ENCODE measurements around the gene EMC9.

DNA sequence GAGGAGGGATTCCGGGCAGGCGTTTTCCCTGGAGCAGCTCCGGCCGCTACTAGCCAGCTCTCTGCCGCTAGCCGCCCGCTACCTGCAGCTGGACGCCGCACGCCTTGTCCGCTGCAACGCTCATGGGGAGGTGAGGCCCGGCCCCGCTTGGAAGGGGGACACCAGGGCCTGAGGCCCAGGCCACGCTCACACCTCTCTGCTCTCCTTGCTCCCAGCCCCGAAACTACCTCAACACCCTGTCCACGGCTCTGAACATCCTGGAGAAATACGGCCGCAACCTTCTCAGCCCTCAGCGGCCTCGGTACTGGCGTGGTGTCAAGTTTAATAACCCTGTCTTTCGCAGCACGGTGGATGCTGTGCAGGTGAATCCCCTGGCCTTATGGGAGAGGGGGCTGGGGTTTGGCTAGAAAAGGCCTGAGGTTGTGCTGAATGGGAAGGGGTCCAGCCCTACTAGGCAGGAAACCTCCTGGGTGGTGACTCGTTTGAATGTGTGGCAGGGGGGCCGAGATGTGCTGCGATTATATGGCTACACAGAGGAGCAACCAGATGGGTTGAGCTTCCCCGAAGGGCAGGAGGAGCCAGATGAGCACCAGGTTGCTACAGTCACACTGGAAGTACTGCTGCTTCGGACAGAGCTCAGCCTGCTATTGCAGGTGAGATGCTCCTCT, 6.5 kb upstream of the EMC9 start:
- TF ChIP-seq, protein P1, sequence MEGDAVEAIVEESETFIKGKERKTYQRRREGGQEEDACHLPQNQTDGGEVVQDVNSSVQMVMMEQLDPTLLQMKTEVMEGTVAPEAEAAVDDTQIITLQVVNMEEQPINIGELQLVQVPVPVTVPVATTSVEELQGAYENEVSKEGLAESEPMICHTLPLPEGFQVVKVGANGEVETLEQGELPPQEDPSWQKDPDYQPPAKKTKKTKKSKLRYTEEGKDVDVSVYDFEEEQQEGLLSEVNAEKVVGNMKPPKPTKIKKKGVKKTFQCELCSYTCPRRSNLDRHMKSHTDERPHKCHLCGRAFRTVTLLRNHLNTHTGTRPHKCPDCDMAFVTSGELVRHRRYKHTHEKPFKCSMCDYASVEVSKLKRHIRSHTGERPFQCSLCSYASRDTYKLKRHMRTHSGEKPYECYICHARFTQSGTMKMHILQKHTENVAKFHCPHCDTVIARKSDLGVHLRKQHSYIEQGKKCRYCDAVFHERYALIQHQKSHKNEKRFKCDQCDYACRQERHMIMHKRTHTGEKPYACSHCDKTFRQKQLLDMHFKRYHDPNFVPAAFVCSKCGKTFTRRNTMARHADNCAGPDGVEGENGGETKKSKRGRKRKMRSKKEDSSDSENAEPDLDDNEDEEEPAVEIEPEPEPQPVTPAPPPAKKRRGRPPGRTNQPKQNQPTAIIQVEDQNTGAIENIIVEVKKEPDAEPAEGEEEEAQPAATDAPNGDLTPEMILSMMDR (IDR thresholded peaks at IDR 0.05; ENCODE audit: low read length) = no peak
- no peak for TF ChIP-seq EZH2 (optimal IDR thresholded peaks at IDR 0.05; ENCODE audit: low read depth, low read length)
